Epithelial cell of proximal tubule (primary cell): ENCODE measurements around the gene BEND4. TPM values are rescaled to one million over a fixed set of nuclear protein-coding genes. Genes with fewer than 3 reads are reported as not detected.

ENCODE experiments used
- DNase-seq: peaks from one replicate; pipeline ENCODE4 v3.0.0-alpha.2; 2011; ENCODE audit warnings: low read depth
- H3K4me3 ChIP-seq: 2 replicates; pipeline ENCODE4 v1.5.1; 2011; ENCODE audit warnings: low read depth, mild to moderate bottlenecking, low read length
- CTCF ChIP-seq: conservative IDR thresholded peaks from 2 replicates; pipeline ENCODE4 v1.5.1; 2012; ENCODE audit warnings: low read depth, mild to moderate bottlenecking, low read length
- total RNA-seq: library from RNA; depleted of rRNA; stranded (reverse); fragments of >200 nt; gene quantifications from 2 replicates; pipeline ENCODE4 v1.2.3, GENCODE V29; 2015

The BEND4 gene
- total RNA-seq, 1 donor from 2014 or later = 0.06 TPM

- no peak for DNase-seq
- no peak overlapping the region for H3K4me3 ChIP-seq
- no peak for TF ChIP-seq CTCF
Measured at GRCh38 chr4:42104521-42104920, 47.9 kb downstream of the BEND4 start.

- DNase-seq = peak; percentile 59
- TF ChIP-seq CTCF = no peak
- no peak overlapping the region for H3K4me3 ChIP-seq
Measured at GRCh38 chr4:42101446-42101975, 50.9 kb downstream of the BEND4 start.

- DNase-seq = no peak
- TF ChIP-seq CTCF = no peak
Measured at GRCh38 chr4:42088386-42088785, 64.1 kb downstream of the BEND4 start.

GRCh38 chr4:42083816-42084215 is 68.6 kb downstream of the BEND4 start:
- TF ChIP-seq CTCF = no peak
- no peak overlapping the region for H3K4me3 ChIP-seq
- no peak for DNase-seq

More at GRCh38 chr4:42088386-42088785, 64.1 kb downstream of the BEND4 start:
- no peak overlapping the region for H3K4me3 ChIP-seq

GRCh38 chr4:42080306-42080705 is 72.1 kb downstream of the BEND4 start:
- no peak for DNase-seq
- TF ChIP-seq CTCF = no peak
- no peak overlapping the region for H3K4me3 ChIP-seq

GRCh38 chr4:42078184-42078801 is 74.2 kb downstream of the BEND4 start:
- DNase-seq = no peak

More at GRCh38 chr4:42078184-42078801, 74.2 kb downstream of the BEND4 start:
- H3K4me3 ChIP-seq = no peak overlapping the region
- no peak for TF ChIP-seq CTCF
